HFFc6 (cell line): ENCODE results near the gene TPGS2. TPM values are rescaled to one million over a fixed set of nuclear protein-coding genes. Genes with fewer than 3 reads are reported as not detected.

Experiments
- DNase-seq: peaks from one replicate; pipeline ENCODE4 v3.0.0-alpha.2; 2018
- H3K27ac Mint-ChIP-seq: 2 replicates; pipeline ENCODE4 v1.8.0; 2020; ENCODE audit warnings: mild to moderate bottlenecking, mixed read lengths
- H3K27me3 Mint-ChIP-seq: 2 replicates; pipeline ENCODE4 v1.8.0; 2021; ENCODE audit warnings: mild to moderate bottlenecking, moderate library complexity, mixed read lengths; ENCODE audit not compliant: insufficient read depth
- H3K36me3 Mint-ChIP-seq: 2 replicates; pipeline ENCODE4 v1.8.0; 2021; ENCODE audit warnings: low read depth, mixed read lengths
- H3K4me1 Mint-ChIP-seq: 2 replicates; pipeline ENCODE4 v1.8.0; 2020; ENCODE audit warnings: low read depth, mixed read lengths
- H3K4me3 Mint-ChIP-seq: 2 replicates; pipeline ENCODE4 v1.8.0; 2020; ENCODE audit warnings: mild to moderate bottlenecking, moderate library complexity, mixed read lengths
- H3K9me3 Mint-ChIP-seq: 2 replicates; pipeline ENCODE4 v1.8.0; 2020; ENCODE audit warnings: mild to moderate bottlenecking, mixed read lengths
- total RNA-seq, 6 experiments: library from RNA; stranded (reverse); fragmentation: NEBNext Ultra II Directional; extraction: Animal tissue kit (Norgen Biotek cat#: 25700); gene quantifications; 2 replicates in 1 of 6; 3 replicates in 5 of 6; pipeline ENCODE4 v1.2.3, GENCODE V29; 2021
- TF ChIP-seq, protein P1 (sequence below): fragments of 200-600 bp; sonication (generic); IDR thresholded peaks from 2 replicates; pipeline ENCODE4 v1.5.0; 2021; ENCODE audit warnings: antibody characterized with exemption, mild to moderate bottlenecking

TPGS2 gene
- total RNA-seq, 6 experiments from 2014 or later = 132 to 194 (median 155) TPM

DNA sequence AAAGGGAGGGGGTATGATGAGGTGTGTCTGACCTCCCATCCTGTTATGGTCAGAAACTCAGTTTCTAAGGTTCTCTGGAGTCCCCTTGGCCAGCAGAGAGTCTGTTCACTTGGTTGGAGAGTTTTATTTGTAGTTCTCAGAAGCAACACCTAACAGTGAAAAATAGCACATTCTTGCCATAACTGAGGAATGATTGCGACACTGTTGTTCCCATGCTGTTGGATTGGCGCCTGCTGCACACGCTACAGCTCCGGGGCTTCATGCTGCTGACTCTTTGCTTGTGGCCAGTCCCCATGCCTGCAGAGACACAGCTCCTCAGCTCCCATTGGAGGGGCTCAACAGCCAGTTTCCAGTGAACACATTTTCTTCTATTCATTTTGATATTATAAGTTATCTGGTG, 42.1 kb downstream of the TPGS2 start:
- Mint-ChIP-seq H3K27ac (peak overlapping the region; percentile 35), H3K36me3 (peaks cover 25% of the 10 kb centered on the region), H3K9me3 (no peaks in the 10 kb centered on the region)

DNA sequence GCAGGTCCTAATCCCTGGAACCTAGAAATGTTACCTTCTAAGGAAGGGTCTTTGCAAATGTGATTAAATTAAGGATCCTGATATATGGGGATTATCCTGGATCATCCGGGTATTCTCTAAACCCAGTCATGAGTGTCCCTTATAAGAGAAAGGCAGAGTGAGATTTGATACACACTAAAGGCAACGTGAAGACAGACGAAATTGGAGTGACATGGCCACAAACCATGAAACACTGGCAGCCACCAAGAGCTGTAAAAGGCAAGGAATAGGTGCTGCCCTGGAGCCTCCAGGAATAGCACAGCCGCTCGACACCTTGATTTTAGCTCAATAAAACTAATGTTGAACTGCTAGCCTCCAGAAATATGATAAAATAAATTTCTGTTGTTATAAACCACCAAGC, 45.0 kb downstream of the TPGS2 start:
- Mint-ChIP-seq H3K27ac (no peak overlapping the region), H3K9me3 (no peaks in the 10 kb centered on the region), H3K4me1 (peaks cover 23% of the 10 kb centered on the region), H3K27me3 (no peaks in the 10 kb centered on the region), H3K4me3 (no peak overlapping the region), H3K36me3 (peaks cover 20% of the 10 kb centered on the region)
- TF ChIP-seq, protein P1, sequence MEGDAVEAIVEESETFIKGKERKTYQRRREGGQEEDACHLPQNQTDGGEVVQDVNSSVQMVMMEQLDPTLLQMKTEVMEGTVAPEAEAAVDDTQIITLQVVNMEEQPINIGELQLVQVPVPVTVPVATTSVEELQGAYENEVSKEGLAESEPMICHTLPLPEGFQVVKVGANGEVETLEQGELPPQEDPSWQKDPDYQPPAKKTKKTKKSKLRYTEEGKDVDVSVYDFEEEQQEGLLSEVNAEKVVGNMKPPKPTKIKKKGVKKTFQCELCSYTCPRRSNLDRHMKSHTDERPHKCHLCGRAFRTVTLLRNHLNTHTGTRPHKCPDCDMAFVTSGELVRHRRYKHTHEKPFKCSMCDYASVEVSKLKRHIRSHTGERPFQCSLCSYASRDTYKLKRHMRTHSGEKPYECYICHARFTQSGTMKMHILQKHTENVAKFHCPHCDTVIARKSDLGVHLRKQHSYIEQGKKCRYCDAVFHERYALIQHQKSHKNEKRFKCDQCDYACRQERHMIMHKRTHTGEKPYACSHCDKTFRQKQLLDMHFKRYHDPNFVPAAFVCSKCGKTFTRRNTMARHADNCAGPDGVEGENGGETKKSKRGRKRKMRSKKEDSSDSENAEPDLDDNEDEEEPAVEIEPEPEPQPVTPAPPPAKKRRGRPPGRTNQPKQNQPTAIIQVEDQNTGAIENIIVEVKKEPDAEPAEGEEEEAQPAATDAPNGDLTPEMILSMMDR = no peak
- DNase-seq = no peak

More for the DNA sequence above, 42.1 kb downstream of the TPGS2 start:
- peak; percentile 60 for DNase-seq
- Mint-ChIP-seq H3K4me3 (peak overlapping the region; percentile 18; the same call in 1 of the 2 replicates), H3K27me3 (no peaks in the 10 kb centered on the region), H3K4me1 (peaks cover 17% of the 10 kb centered on the region)
- TF ChIP-seq, protein P1 = no peak

DNA sequence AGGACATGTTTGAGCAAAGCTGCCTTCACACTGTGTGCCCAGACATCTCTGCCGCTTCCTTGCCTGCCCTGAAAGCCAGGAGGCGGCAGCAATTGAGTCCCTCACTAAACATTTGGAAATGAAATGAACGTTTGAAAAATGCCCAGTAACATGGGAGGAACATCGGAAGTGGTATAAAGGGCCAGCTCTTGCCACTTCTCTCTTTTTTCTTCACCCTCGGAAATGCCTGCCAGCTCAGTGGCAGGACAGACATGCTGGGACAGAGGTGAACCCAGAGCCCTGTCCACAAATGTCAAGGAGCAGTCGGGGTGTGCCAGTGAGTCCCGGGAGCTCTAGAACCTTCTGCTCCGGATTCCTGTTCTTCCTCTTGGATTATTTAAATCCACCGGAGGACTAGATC, 46.1 kb downstream of the TPGS2 start:
- peaks cover 25% of the 10 kb centered on the region for H3K36me3 Mint-ChIP-seq
- TF ChIP-seq, protein P1 = no peak
- H3K4me3 Mint-ChIP-seq = no peak overlapping the region
- no peaks in the 10 kb centered on the region for H3K9me3 Mint-ChIP-seq
- DNase-seq = no peak
- no peaks in the 10 kb centered on the region for H3K27me3 Mint-ChIP-seq
- H3K4me1 Mint-ChIP-seq = peaks cover 23% of the 10 kb centered on the region
- H3K27ac Mint-ChIP-seq = no peak overlapping the region

DNA sequence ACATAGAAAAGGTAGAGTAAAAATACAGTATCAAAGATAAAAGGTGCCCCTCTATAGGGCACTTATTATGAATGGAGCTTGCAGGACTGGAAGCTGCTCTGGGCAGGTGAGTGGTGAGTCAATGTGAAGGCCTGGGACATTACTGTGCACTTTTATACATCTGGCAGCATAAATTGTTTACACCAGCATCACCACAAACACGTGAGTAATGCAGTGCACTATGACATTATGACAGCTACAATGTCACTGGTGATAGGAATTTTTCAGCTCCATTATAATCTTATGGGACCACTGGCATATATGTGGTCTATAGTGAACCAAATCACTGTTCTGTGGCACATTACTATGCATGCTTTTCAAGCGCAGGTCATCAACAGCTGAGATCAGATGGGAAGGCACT, 48.1 kb downstream of the TPGS2 start:
- H3K4me1 Mint-ChIP-seq = peaks cover 10% of the 10 kb centered on the region
- TF ChIP-seq, protein P1 = no peak
- no peak overlapping the region for H3K27ac Mint-ChIP-seq
- H3K27me3 Mint-ChIP-seq = no peaks in the 10 kb centered on the region; the same call in 1 of the 2 replicates
- H3K4me3 Mint-ChIP-seq = no peak overlapping the region
- H3K9me3 Mint-ChIP-seq = no peaks in the 10 kb centered on the region
- DNase-seq = peak; percentile 32
- H3K36me3 Mint-ChIP-seq = peaks cover 25% of the 10 kb centered on the region

DNA sequence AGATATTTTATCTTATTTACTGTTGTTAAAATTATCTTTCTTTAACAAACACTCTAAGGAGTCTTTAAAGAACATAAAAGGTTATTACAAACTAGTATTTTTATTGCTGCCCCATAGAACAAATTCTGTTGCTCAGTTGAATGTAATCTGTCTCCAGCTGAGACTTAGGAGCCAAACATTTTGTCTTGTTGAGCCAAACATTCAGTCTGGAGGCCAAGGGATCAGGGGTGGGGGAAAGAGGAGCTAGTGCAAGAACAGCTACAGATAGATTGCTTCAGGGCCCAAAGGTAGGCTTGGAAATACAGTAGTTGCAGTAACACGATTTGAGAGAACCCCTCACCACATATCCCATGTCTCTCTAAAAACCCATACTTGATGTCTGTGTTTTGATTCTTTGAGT, 51.2 kb downstream of the TPGS2 start:
- DNase-seq = no peak

More for the DNA sequence above, 51.2 kb downstream of the TPGS2 start:
- TF ChIP-seq, protein P1 = no peak
- Mint-ChIP-seq H3K9me3 (no peaks in the 10 kb centered on the region), H3K4me1 (peaks cover 20% of the 10 kb centered on the region), H3K27ac (no peak overlapping the region), H3K27me3 (no peaks in the 10 kb centered on the region; the same call in 1 of the 2 replicates), H3K36me3 (peaks cover 42% of the 10 kb centered on the region), H3K4me3 (no peak overlapping the region)
